HEK293T (cell line): Measurements from ENCODE around the gene TM7SF2.

Source experiments
- BHLHE40 ChIP-seq: fragments of 450-650 bp; IDR thresholded peaks from 2 replicates; pipeline ENCODE4 v1.6.1; 2016; ENCODE audit warnings: mild to moderate bottlenecking, moderate library complexity, borderline replicate concordance
- CTBP1 ChIP-seq: fragments of 450-650 bp; IDR thresholded peaks from 2 replicates; pipeline ENCODE4 v1.6.1; 2016; ENCODE audit warnings: borderline replicate concordance
- ELF4 ChIP-seq: fragments of 450-650 bp; IDR thresholded peaks from 2 replicates; pipeline ENCODE4 v1.6.1; 2017; ENCODE audit warnings: antibody characterized with exemption
- FOXA1 ChIP-seq: fragments of 450-650 bp; IDR thresholded peaks from 2 replicates; pipeline ENCODE4 v1.6.1; 2016; ENCODE audit warnings: mild to moderate bottlenecking
- FOXK2 ChIP-seq: fragments of 450-650 bp; IDR thresholded peaks from 2 replicates; pipeline ENCODE4 v1.6.1; 2016; ENCODE audit warnings: mild to moderate bottlenecking
- FOXM1 ChIP-seq: fragments of 450-650 bp; IDR thresholded peaks from 2 replicates; pipeline ENCODE4 v1.6.1; 2017; ENCODE audit warnings: mild to moderate bottlenecking, borderline replicate concordance
- L3MBTL2 ChIP-seq: fragments of 450-650 bp; conservative IDR thresholded peaks from 2 replicates; pipeline ENCODE4 v1.6.1; 2016; ENCODE audit warnings: mild to moderate bottlenecking
- LEF1 ChIP-seq: fragments of 450-650 bp; IDR thresholded peaks from 2 replicates; pipeline ENCODE4 v1.6.1; 2017; ENCODE audit warnings: mild to moderate bottlenecking, borderline replicate concordance
- NFRKB ChIP-seq: fragments of 450-650 bp; IDR thresholded peaks from 2 replicates; pipeline ENCODE4 v1.6.1; 2016; ENCODE audit warnings: mild to moderate bottlenecking, moderate library complexity
- SP1 ChIP-seq: fragments of 450-650 bp; IDR thresholded peaks from 2 replicates; pipeline ENCODE4 v1.6.1; 2017
- ZNF384 ChIP-seq: fragments of 450-650 bp; IDR thresholded peaks from 2 replicates; pipeline ENCODE4 v1.6.1; 2016
- TF ChIP-seq, protein P1 (sequence below): fragments of 450-650 bp; IDR thresholded peaks from 2 replicates; pipeline ENCODE4 v1.6.1; 2016

GRCh38 chr11:65111159-65111743 lies 421 bp upstream of the TM7SF2 start:
- TF ChIP-seq L3MBTL2 (no peak), FOXM1 (no peak), FOXK2 (no peak), ZNF384 (no peak), NFRKB (no peak), BHLHE40 (no peak), CTBP1 (no peak), SP1 (no peak), ELF4 (no peak), LEF1 (no peak), FOXA1 (no peak)
- TF ChIP-seq, protein P1, sequence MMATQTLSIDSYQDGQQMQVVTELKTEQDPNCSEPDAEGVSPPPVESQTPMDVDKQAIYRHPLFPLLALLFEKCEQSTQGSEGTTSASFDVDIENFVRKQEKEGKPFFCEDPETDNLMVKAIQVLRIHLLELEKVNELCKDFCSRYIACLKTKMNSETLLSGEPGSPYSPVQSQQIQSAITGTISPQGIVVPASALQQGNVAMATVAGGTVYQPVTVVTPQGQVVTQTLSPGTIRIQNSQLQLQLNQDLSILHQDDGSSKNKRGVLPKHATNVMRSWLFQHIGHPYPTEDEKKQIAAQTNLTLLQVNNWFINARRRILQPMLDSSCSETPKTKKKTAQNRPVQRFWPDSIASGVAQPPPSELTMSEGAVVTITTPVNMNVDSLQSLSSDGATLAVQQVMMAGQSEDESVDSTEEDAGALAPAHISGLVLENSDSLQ = no peak
